ENCODE measurements around the gene NFYB.

NFYB gene

DNA sequence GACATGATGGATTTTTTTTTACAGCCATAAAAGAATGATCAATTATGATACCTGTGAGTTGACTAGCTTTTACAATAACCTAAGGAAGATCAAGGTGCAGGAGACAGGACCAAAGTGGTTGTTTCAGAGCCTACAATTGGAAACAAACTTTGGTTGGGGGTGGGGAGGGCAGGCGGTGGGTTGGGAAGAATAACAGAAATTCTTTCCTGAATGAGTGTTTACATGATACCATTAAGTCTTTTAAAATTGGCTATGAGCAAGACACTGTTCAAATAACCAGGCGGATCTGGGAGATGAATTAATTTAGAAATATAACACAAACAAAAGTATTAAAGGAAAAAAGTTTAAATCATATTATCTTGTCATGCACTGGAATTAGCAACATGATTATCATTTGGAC is 7.2 kb downstream of the NFYB start:
- no peak for TF ChIP-seq CTCF (IDR thresholded peaks at IDR 0.05; ENCODE audit: borderline replicate concordance, extremely low read depth, low read length, poor library complexity, severe bottlenecking)
- no peak for TF ChIP-seq EZH2 (IDR thresholded peaks at IDR 0.05; ENCODE audit: borderline replicate concordance, low read depth, low read length, severe bottlenecking)
- Histone ChIP-seq H2AFZ (ENCODE audit: low read depth, low read length) (no peak overlapping the region), H3K27ac (ENCODE audit: low read length) (no peak overlapping the region)

GRCh38 chr12:104126548-104126947 is 11.5 kb downstream of the NFYB start:
- Histone ChIP-seq H3K4me2 (ENCODE audit: insufficient read depth, low read length) (no peak overlapping the region), H3K79me2 (ENCODE audit: insufficient read depth, low read length) (peaks cover 27% of the 10 kb centered on the region), H4K20me1 (ENCODE audit: insufficient read depth, low read length) (peaks cover under 1% of the 10 kb centered on the region; the same call in 1 of the 2 replicates), H3K27ac (ENCODE audit: low read length) (no peak overlapping the region), H3K9ac (ENCODE audit: low read depth, low read length) (no peak overlapping the region), H3K4me1 (ENCODE audit: insufficient read depth, low read length) (0 out of 2 replicates have a peak, but pooled peaks cover 2% of the 10 kb centered on the region), H3K4me3 (ENCODE audit: low read depth in 1 of 2, low read length in 2 of 2) (no peak overlapping the region), H3K9me3 (ENCODE audit: insufficient read depth, low read length, severe bottlenecking) (no peaks in the 10 kb centered on the region), H3K27me3 (ENCODE audit: insufficient read depth, low read length, poor library complexity) (no peaks in the 10 kb centered on the region), H2AFZ (ENCODE audit: low read depth, low read length) (no peak overlapping the region), H3K36me3 (ENCODE audit: insufficient read depth, low read length) (peaks cover 88% of the 10 kb centered on the region)
- DNase-seq (no peak), ATAC-seq (ENCODE audit: insufficient read depth, low read depth) (no peak)
- no peak for TF ChIP-seq CTCF (IDR thresholded peaks at IDR 0.05; ENCODE audit: borderline replicate concordance, extremely low read depth, low read length, poor library complexity, severe bottlenecking)
- TF ChIP-seq EZH2 (IDR thresholded peaks at IDR 0.05; ENCODE audit: borderline replicate concordance, low read depth, low read length, severe bottlenecking) = no peak

More for the DNA sequence above, 7.2 kb downstream of the NFYB start:
- DNase-seq (no peak), ATAC-seq (ENCODE audit: insufficient read depth, low read depth) (no peak)
- H3K4me1 ChIP-seq (ENCODE audit: insufficient read depth, low read length) = peaks cover 33% of the 10 kb centered on the region
- H3K27me3 ChIP-seq (ENCODE audit: insufficient read depth, low read length, poor library complexity) = no peaks in the 10 kb centered on the region
- no peak overlapping the region for H3K9ac ChIP-seq (ENCODE audit: low read depth, low read length)
- H3K9me3 ChIP-seq (ENCODE audit: insufficient read depth, low read length, severe bottlenecking) = no peaks in the 10 kb centered on the region
- H3K79me2 ChIP-seq (ENCODE audit: insufficient read depth, low read length) = peaks cover 66% of the 10 kb centered on the region
- no peak overlapping the region for H3K4me3 ChIP-seq (ENCODE audit: low read depth in 1 of 2, low read length in 2 of 2)
- H3K36me3 ChIP-seq (ENCODE audit: insufficient read depth, low read length) = peaks cover 90% of the 10 kb centered on the region
- H4K20me1 ChIP-seq (ENCODE audit: insufficient read depth, low read length) = peaks cover 3% of the 10 kb centered on the region; the same call in 1 of the 2 replicates
- no peak overlapping the region for H3K4me2 ChIP-seq (ENCODE audit: insufficient read depth, low read length)

DNA sequence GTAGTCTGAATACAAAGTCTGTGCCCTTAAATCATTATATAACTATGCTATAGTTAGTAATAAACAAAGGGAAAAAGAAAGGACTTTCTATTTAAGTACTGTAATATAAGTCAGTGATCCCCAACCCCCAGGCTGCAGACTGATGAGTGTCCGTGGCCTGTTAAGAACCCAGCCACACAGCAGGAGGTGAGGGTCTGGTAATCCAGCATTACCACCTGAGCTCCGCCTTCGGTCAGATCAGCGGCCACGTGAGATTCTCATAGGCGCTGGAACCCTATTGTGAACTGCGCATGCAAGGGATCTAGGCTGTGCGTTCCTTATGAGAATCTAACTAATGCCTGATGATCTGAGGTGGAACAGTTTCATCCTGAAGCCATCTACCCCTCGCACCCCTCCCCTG is 15.7 kb downstream of the NFYB start:
- H3K27me3 ChIP-seq (ENCODE audit: insufficient read depth, low read length, poor library complexity) = no peaks in the 10 kb centered on the region
- H3K27ac ChIP-seq (ENCODE audit: low read length) = no peak overlapping the region
- no peak for DNase-seq
- no peak for ATAC-seq (ENCODE audit: insufficient read depth, low read depth)
- H4K20me1 ChIP-seq (ENCODE audit: insufficient read depth, low read length) = no peaks in the 10 kb centered on the region
- H3K9ac ChIP-seq (ENCODE audit: low read depth, low read length) = no peak overlapping the region
- TF ChIP-seq EZH2 (IDR thresholded peaks at IDR 0.05; ENCODE audit: borderline replicate concordance, low read depth, low read length, severe bottlenecking) (no peak), CTCF (IDR thresholded peaks at IDR 0.05; ENCODE audit: borderline replicate concordance, extremely low read depth, low read length, poor library complexity, severe bottlenecking) (no peak)
- H3K4me2 ChIP-seq (ENCODE audit: insufficient read depth, low read length) = no peak overlapping the region
- no peak overlapping the region for H2AFZ ChIP-seq (ENCODE audit: low read depth, low read length)
- H3K36me3 ChIP-seq (ENCODE audit: insufficient read depth, low read length) = peaks cover 89% of the 10 kb centered on the region
- H3K4me1 ChIP-seq (ENCODE audit: insufficient read depth, low read length) = no peaks in the 10 kb centered on the region
- peaks cover 5% of the 10 kb centered on the region; the same call in 1 of the 2 replicates for H3K79me2 ChIP-seq (ENCODE audit: insufficient read depth, low read length)
- H3K4me3 ChIP-seq (ENCODE audit: low read depth in 1 of 2, low read length in 2 of 2) = no peak overlapping the region
- no peaks in the 10 kb centered on the region for H3K9me3 ChIP-seq (ENCODE audit: insufficient read depth, low read length, severe bottlenecking)

DNA sequence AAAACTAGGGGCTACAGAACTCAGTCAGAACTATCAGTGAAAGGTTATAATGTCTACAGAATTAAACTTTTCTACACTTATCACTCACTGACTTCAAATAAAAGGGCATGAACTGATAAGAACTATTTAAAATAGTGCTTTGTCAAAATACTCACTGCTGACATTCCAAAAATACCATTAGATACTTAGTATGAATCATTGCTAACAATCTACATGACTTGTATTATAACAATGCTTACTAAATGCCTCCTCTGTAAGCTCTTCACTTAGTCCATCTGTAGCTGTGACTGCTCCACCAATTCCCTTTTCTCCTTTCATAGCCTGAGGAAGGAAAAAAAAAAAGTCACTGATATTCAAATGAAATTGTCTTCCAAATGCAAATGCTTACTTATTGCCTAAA is 17.0 kb downstream of the NFYB start:
- no peak overlapping the region for H3K4me2 ChIP-seq (ENCODE audit: insufficient read depth, low read length)
- no peaks in the 10 kb centered on the region for H3K9me3 ChIP-seq (ENCODE audit: insufficient read depth, low read length, severe bottlenecking)
- H3K36me3 ChIP-seq (ENCODE audit: insufficient read depth, low read length) = peaks cover 86% of the 10 kb centered on the region
- no peak overlapping the region for H3K4me3 ChIP-seq (ENCODE audit: low read depth in 1 of 2, low read length in 2 of 2)
- no peak for TF ChIP-seq EZH2 (IDR thresholded peaks at IDR 0.05; ENCODE audit: borderline replicate concordance, low read depth, low read length, severe bottlenecking)
- no peak for TF ChIP-seq CTCF (IDR thresholded peaks at IDR 0.05; ENCODE audit: borderline replicate concordance, extremely low read depth, low read length, poor library complexity, severe bottlenecking)
- no peak overlapping the region for H3K9ac ChIP-seq (ENCODE audit: low read depth, low read length)
- peaks cover 4% of the 10 kb centered on the region; the same call in 1 of the 2 replicates for H3K79me2 ChIP-seq (ENCODE audit: insufficient read depth, low read length)
- no peaks in the 10 kb centered on the region for H3K4me1 ChIP-seq (ENCODE audit: insufficient read depth, low read length)
- no peaks in the 10 kb centered on the region for H3K27me3 ChIP-seq (ENCODE audit: insufficient read depth, low read length, poor library complexity)
- ATAC-seq (ENCODE audit: insufficient read depth, low read depth) (no peak), DNase-seq (no peak)
- no peaks in the 10 kb centered on the region for H4K20me1 ChIP-seq (ENCODE audit: insufficient read depth, low read length)
- no peak overlapping the region for H2AFZ ChIP-seq (ENCODE audit: low read depth, low read length)
- no peak overlapping the region for H3K27ac ChIP-seq (ENCODE audit: low read length)
